ENCODE results near the gene MROH2A.
A peak's percentile ranks its signal among the peaks of the same experiment; 100 is the strongest.

The MROH2A gene

GRCh38 chr2:233829193-233830110 lies 51.3 kb downstream of the MROH2A start:
- peak in 8 of 42 donors; percentile 3 to 32 (median 16) for DNase-seq
- intact Hi-C loops (cut with DNase I), result no loop called here

DNA sequence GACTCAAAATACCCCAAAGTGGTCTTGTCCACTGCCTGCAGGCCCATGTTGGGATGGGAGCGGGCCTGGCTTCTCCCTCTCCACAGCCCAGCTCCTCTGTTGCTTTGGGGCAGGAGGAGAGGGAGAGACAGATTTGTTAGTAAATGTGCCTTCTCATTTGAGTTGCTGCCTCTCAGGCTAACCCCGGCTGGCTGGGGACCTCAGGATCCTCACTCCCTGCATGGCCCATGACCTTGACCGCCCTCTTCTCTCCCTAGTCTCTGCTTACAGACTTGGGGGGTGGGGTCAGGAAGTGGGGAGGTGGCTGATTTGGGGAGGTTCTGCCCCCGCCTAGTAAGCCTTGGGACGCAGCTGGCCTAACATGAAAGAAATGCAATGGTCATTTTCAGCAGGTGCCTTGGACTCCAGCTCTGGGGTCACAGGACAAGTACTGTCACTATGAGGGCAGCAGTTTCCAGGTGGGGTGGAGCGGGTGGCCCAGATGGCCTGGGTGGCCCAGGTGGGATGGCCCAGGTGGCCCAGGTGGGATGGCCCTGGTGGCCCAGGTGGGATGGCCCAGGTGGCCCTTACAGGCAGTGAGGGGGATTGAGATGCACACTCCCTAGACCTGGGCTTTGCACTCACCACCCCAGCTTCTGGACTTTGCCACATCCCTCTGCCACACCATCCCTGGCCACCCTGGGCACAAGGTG lies 52.1 kb downstream of the MROH2A start:
- peak in 7 of 42 donors; percentile 0 to 22 (median 3) for DNase-seq
- intact Hi-C loops (cut with DNase I), result no loop called here

GRCh38 chr2:233831011-233831721 lies 53.0 kb downstream of the MROH2A start:
- intact Hi-C loops (cut with DNase I), result no loop called here
- DNase-seq, result peak in 6 of 42 donors; percentile 2 to 34 (median 14)

- intact Hi-C loops (cut with DNase I), result no loop called here
- DNase-seq, result peak in 3 of 42 donors; percentile 5 to 22 (median 16)
Measured at GRCh38 chr2:233831861-233832260, 53.7 kb downstream of the MROH2A start.

DNA sequence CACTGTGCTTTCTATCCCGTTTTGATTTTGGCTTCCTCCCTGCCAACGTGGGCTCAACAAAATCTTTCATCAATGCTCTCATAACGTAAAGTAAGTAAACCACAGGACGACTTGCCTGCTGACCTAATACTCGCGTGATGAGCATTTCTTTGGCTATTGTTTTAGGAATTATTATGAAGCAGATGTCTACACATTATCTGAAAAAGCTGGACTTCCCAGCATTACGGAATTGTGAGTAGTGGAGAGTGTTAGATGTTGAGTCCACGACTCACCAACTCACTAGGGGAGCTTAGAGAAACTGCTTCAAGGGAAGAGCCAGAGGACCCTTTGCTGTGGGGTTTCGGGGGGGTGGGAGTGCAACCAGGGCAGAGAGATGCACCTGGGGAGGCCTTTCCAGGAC lies 54.3 kb downstream of the MROH2A start:
- DNase-seq, result peak in 2 of 42 donors; percentile 5 to 16
- intact Hi-C loops (cut with DNase I), result no loop called here

- intact Hi-C loops (cut with DNase I), result no loop called here
- DNase-seq, result peak in 7 of 42 donors; percentile 2 to 30 (median 11)
Measured at GRCh38 chr2:233832869-233833311, 54.8 kb downstream of the MROH2A start.

GRCh38 chr2:233833345-233833744 lies 55.2 kb downstream of the MROH2A start:
- intact Hi-C loops (cut with DNase I), result no loop called here
- DNase-seq, result peak in 5 of 42 donors; percentile 9 to 40 (median 17)

- intact Hi-C loops (cut with DNase I), result no loop called here
- DNase-seq, result peak in 4 of 42 donors; percentile 4 to 34 (median 10)
Measured at GRCh38 chr2:233835230-233836186, 57.4 kb downstream of the MROH2A start.

DNA sequence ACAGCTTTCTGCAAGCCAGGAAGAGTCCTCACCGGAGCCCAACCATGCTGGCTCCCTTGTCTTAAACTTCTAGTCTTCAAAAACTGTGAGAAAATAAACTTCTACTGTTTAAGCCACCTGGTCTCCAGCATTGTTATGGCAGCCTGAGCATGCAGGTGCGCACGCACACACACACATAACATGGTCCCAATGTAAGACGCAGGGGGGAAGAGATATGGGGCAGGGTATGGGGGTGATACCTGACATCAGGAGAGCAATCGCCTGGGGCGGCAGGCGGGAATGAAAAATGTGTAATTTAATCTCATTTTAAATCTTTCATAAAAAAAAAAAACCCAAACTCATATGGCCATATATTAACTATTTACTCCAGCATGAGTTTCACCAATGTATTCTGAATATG lies 58.2 kb downstream of the MROH2A start:
- intact Hi-C loops (cut with DNase I), result no loop called here
- DNase-seq, result peak in 3 of 42 donors; percentile 19 to 42 (median 19)

- DNase-seq, result peak in 3 of 42 donors; percentile 1 to 22 (median 22)
- intact Hi-C loops (cut with DNase I), result no loop called here
Measured at GRCh38 chr2:233837694-233838229, 59.6 kb downstream of the MROH2A start.

GRCh38 chr2:233838251-233838650 lies 60.1 kb downstream of the MROH2A start:
- DNase-seq, result peak in 5 of 42 donors; percentile 7 to 34 (median 14)
- intact Hi-C loops (cut with DNase I), result no loop called here

DNA sequence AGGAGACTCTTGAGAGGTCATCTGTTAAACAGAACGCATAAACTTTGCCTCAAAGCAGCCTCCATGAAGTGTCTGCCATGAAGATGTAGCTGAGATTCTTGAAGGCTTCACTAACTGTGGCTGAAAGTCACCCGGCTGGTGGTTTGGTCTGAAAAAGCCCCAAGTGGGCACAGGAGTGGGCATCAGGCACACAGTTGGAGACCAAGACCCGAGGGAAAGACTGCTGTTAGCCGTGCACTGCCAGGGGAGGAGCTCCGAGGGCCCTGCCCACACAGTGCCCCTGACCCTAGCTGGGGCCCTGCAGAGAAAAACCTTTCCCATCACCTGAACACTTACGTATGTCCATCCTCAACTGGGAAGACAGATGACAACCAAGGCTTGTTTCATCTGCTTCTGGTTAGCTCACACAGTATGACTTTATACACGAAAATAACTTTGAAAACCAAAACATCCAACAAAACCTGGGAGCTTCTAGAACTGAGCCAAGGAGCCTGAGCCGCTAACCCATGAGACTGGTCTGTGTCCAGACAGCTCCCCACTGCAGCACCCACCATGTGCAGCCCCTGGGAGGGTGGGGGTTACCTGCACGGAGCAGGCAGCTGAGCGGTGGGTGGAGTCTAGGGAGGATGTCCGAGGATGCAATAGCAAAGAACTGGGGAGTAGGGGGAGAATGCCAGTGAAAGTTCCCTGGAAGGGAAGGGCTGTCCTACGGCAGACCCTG lies 60.8 kb downstream of the MROH2A start:
- intact Hi-C loops (cut with DNase I), result no loop called here
- DNase-seq, result peak in 6 of 42 donors; percentile 2 to 32 (median 16)

GRCh38 chr2:233839447-233839820 lies 61.3 kb downstream of the MROH2A start:
- peak in 6 of 42 donors; percentile 1 to 26 (median 16) for DNase-seq
- intact Hi-C loops (cut with DNase I), result no loop called here

GRCh38 chr2:233840520-233840919 lies 62.4 kb downstream of the MROH2A start:
- DNase-seq, result peak in 5 of 42 donors; percentile 5 to 32 (median 9)
- intact Hi-C loops (cut with DNase I), result no loop called here

GRCh38 chr2:233841183-233841582 lies 63.1 kb downstream of the MROH2A start:
- intact Hi-C loops (cut with DNase I), result no loop called here
- DNase-seq, result peak in 5 of 42 donors; percentile 3 to 30 (median 19)

- intact Hi-C loops (cut with DNase I), result no loop called here
- peak in 5 of 42 donors; percentile 12 to 25 (median 24) for DNase-seq
Measured at GRCh38 chr2:233844064-233844807, 66.1 kb downstream of the MROH2A start.
